K562 (cell line): Measurements from ENCODE around the gene SPAG7. TPM values are rescaled to one million over a fixed set of nuclear protein-coding genes. Genes with fewer than 3 reads are reported as not detected.

Experiments used
- ATAC-seq: fragments of 200-7000 bp; cut with Tn5 transposase; 3 replicates; pipeline ENCODE4 v1.9.1; 2020; ENCODE audit warnings: moderate library complexity
- BruUV-seq: library from RNA; stranded (reverse); fragments of 400-500 nt; replicated peaks from 2 replicates; lab custom pipeline; 2021; lab: Mats Ljungman, UMichigan
- CTCF ChIA-PET: fragments of 300-600 bp; formaldehyde crosslinking; extraction: SDS; loops from one replicate; lab custom pipeline; 2021; ENCODE audit warnings: low intra/inter-chr PET ratio; lab: Yijun Ruan, JAX
- POLR2A ChIA-PET: fragments of 300-600, 350-650 bp; sonication (Branson Sonifier 250); formaldehyde crosslinking; extraction: SDS; loops from one replicate; lab custom pipeline; 2021; ENCODE audit warnings: antibody characterized with exemption, inconsistent platforms; lab: Yijun Ruan, JAX
- DNase-seq, 4 experiments: peaks; one replicate each; pipeline versions ENCODE4 v3.0.0 to v3.0.0-alpha.2; 2011 to 2018; ENCODE audit warnings: low spot score in 3 of 4, mixed read lengths in 3 of 4; ENCODE audit errors: extremely low read depth in 1 of 4
- FAIRE-seq: peaks from 2 replicates; lab custom pipeline; 2011; peaks lifted over from hg19 to GRCh38; lab: Jason Lieb, UNC
- H2AFZ ChIP-seq: 2 replicates; pipeline ENCODE4 v1.6.0; 2011; ENCODE audit warnings: low read depth, low read length, control low read depth, inconsistent platforms
- H3K27ac ChIP-seq: fragments of 200-600 bp; 3 replicates; pipeline ENCODE4 v1.8.0; 2011; ENCODE audit warnings: low read depth, mild to moderate bottlenecking, control low read depth, inconsistent platforms, low read length, moderate library complexity, mixed read lengths; ENCODE audit errors: extremely low read depth
- H3K27me3 ChIP-seq, 2 experiments: fragments of 300-600 bp in 1 of 2; 2 replicates in 1 of 2; 3 replicates in 1 of 2; pipeline versions ENCODE4 v1.6.0 to v1.8.0; 2011; ENCODE audit warnings: inconsistent platforms in 2 of 2, low read length in 2 of 2, mild to moderate bottlenecking in 1 of 2, mixed read lengths in 1 of 2, moderate library complexity in 1 of 2; ENCODE audit not compliant: control insufficient read depth in 2 of 2, insufficient read depth in 2 of 2
- H3K36me3 ChIP-seq: fragments of 300-600 bp; 3 replicates; pipeline ENCODE4 v1.8.0; 2011; ENCODE audit warnings: mild to moderate bottlenecking, low read length, inconsistent platforms; ENCODE audit not compliant: control insufficient read depth, insufficient read depth
- H3K4me1 ChIP-seq, 2 experiments: fragments of 200-600 bp in 1 of 2; replicated peaks in 1 of 2; 2 replicates in 1 of 2; 3 replicates in 1 of 2; pipeline versions ENCODE4 v1.5.1 to v1.8.0; 2011; ENCODE audit warnings: inconsistent platforms in 2 of 2, low read length in 2 of 2, mild to moderate bottlenecking in 1 of 2, mixed read lengths in 1 of 2, moderate library complexity in 1 of 2; ENCODE audit not compliant: control insufficient read depth in 2 of 2, insufficient read depth in 2 of 2
- H3K4me2 ChIP-seq: 2 replicates; pipeline ENCODE4 v1.6.1; 2011; ENCODE audit warnings: low read length, control low read depth, inconsistent platforms, mixed read lengths; ENCODE audit not compliant: insufficient read depth
- H3K4me3 ChIP-seq: fragments of 200-600 bp; sonication (generic), shearing (Covaris generic); 2 replicates; pipeline ENCODE4 v1.5.1; 2016; ENCODE audit warnings: control low read depth, inconsistent platforms
- H3K79me2 ChIP-seq: fragments of 200-600 bp; 3 replicates; pipeline ENCODE4 v1.8.0; 2011; ENCODE audit warnings: low read length, inconsistent platforms; ENCODE audit not compliant: control insufficient read depth, insufficient read depth
- H3K9ac ChIP-seq, 2 experiments: 2 replicates each; pipeline versions ENCODE4 v1.6.0 to v1.6.1; 2011; ENCODE audit warnings: low read depth in 2 of 2, low read length in 2 of 2, control low read depth in 1 of 2, inconsistent platforms in 1 of 2, mild to moderate bottlenecking in 1 of 2, mixed read lengths in 1 of 2; ENCODE audit not compliant: insufficient read depth in 1 of 2
- H3K9me1 ChIP-seq: one replicate; pipeline ENCODE4 v1.6.0; 2011; ENCODE audit warnings: inconsistent platforms, mild to moderate bottlenecking, low read length, moderate library complexity; ENCODE audit not compliant: control insufficient read depth, insufficient read depth
- H3K9me3 ChIP-seq: replicated peaks from 2 replicates; pipeline ENCODE4 v1.5.1; 2011; ENCODE audit warnings: low read depth, low read length, inconsistent platforms; ENCODE audit not compliant: control insufficient read depth, insufficient read depth
- H4K20me1 ChIP-seq: replicated peaks from 2 replicates; pipeline ENCODE4 v1.6.1; 2011; ENCODE audit warnings: low read length, inconsistent platforms, mixed read lengths; ENCODE audit not compliant: control insufficient read depth, insufficient read depth
- HDGF ChIP-seq: fragments of 450-650 bp; IDR thresholded peaks from 2 replicates; pipeline ENCODE4 v1.6.1; 2016
- MEF2D ChIP-seq: conservative IDR thresholded peaks from 2 replicates; pipeline ENCODE4 v1.6.1; 2016; ENCODE audit warnings: low read depth, missing genetic modification characterization, missing compliant biosample characterization
- MXI1 ChIP-seq: IDR thresholded peaks from 2 replicates; pipeline ENCODE4 v1.6.1; 2011; ENCODE audit warnings: low read depth, mild to moderate bottlenecking, improper control_type of control experiment, low read length
- SIN3B ChIP-seq: fragments of 450-650 bp; IDR thresholded peaks from 2 replicates; pipeline ENCODE4 v1.6.1; 2017; ENCODE audit warnings: low read depth, mild to moderate bottlenecking, moderate library complexity
- TCFL5 ChIP-seq: fragments of 250-450 bp; sonication (Bioruptor Pico); conservative IDR thresholded peaks from 2 replicates; pipeline ENCODE4 v1.6.1; 2021; ENCODE audit warnings: mild to moderate bottlenecking, moderate library complexity, matching md5 sums
- WHSC1 ChIP-seq: IDR thresholded peaks from one replicate; pipeline ENCODE4 v1.6.1; 2012; ENCODE audit warnings: low read length, control low read depth, inconsistent platforms
- ZNF444 ChIP-seq: fragments of 250-450 bp; sonication (Bioruptor Pico); IDR thresholded peaks from 2 replicates; pipeline ENCODE4 v1.4.0; 2020; ENCODE audit warnings: mild to moderate bottlenecking, moderate library complexity
- WGBS: fragments of 100-300 bp; shearing (Covaris generic); methylation state at CpG from one replicate; pipeline ENCODE4 v1.1.6; 2016; ENCODE audit warnings: low coverage, mixed read lengths; ENCODE audit not compliant: insufficient coverage; ENCODE audit errors: missing lambda C conversion rate; 5-methylcytosine and 5-hydroxymethylcytosine counted together
- in situ Hi-C: fragments of 300-500 bp; cut with MboI; formaldehyde crosslinking; loops from 4 replicates; pipeline ENCODE4 v1.15.0; 2018; ENCODE audit warnings: inconsistent platforms, mixed read lengths
- intact Hi-C: fragments of 100-400 bp; cut with micrococcal nuclease; formaldehyde crosslinking; loops from 2 replicates; pipeline ENCODE4 v1.14.2; 2022
- polyA plus RNA-seq, 8 experiments: library from polyadenylated mRNA; depleted of rRNA in 4 of 8; stranded (reverse) in 5 of 8; unstranded in 3 of 8; fragments of >200 nt; fragmentation: Nextera tagmentation in 2 of 8; fragmentation: Illumina TruSeq in 1 of 8; extraction: Ambion mirVana in 2 of 8; extraction: Trizol in 1 of 8; gene quantifications; 2 replicates each; pipeline versions ENCODE4 v1.2.1 to v1.2.3, GENCODE V29; 2011 to 2014; ENCODE audit warnings: inconsistent platforms in 1 of 8, missing spikeins in 1 of 8
- total RNA-seq, 7 experiments: library from RNA; depleted of rRNA in 6 of 7; stranded (reverse); fragments of >200 nt in 6 of 7; fragmentation: Illumina TruSeq in 2 of 7; extraction: Trizol in 2 of 7; gene quantifications; 2 replicates each; pipeline versions ENCODE4 v1.2.1 to v1.2.3, GENCODE V29; 2011 to 2021; ENCODE audit warnings: low replicate concordance in 1 of 7
- TF ChIP-seq, protein P1 (sequence below): sonication (generic); formaldehyde crosslinking; IDR thresholded peaks from 2 replicates; pipeline ENCODE4 v1.8.1; 2023; ENCODE audit warnings: mild to moderate bottlenecking, missing genetic modification reagents
- TF ChIP-seq, protein P2 (sequence below): sonication (generic); formaldehyde crosslinking; IDR thresholded peaks from 2 replicates; pipeline ENCODE4 v1.8.1; 2023; ENCODE audit warnings: missing genetic modification reagents, mild to moderate bottlenecking, borderline replicate concordance
- TF ChIP-seq, protein P3 (sequence below): sonication (generic); formaldehyde crosslinking; IDR thresholded peaks from 2 replicates; pipeline ENCODE4 v1.9.0; 2022; ENCODE audit warnings: mild to moderate bottlenecking, missing genetic modification reagents

Gene SPAG7
- total and polyA plus RNA-seq, 9 of the 15 experiments (the other 6 are each of a cell fraction or from before 2014, with no cell fraction given): 5.6 to 53.5 (median 36.3) TPM

DNA sequence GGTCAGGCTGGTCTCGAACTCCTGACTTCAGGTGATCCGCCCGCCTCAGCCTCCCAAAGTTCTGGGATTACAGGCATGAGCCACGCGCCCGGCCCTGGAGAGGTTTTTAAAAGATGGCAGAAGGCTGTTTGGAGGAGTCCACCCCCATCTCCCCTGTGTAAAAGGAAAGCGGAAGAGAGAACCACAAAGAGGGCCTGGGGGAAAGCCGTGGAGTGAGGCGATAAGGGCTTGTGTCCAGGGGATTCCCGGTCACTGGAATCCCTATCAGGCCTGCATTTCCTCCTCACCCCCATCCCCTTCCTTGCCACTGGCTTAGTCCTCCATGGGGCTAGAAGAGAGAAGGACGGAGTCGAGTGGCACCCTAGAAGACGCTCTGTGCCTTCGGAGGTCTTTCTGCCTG lies 35.7 kb downstream of the SPAG7 start, which contains the start of gene GP1BA:
Gene GP1BA (plus strand): TSS at position 315 of the 400 bp plus-strand sequence. CDS start 328 bp downstream, outside the sequence.
- Histone ChIP-seq H3K27me3 (no peaks in the 10 kb centered on the region), H2AFZ (no peak within 1 kb of the TSS), H3K4me1 (peaks cover 0 to 13% of the 10 kb centered on the region in 2 experiments; a peak in 4 of 5 replicates), H3K9me1 (no peaks in the 10 kb centered on the region), H4K20me1 (no peaks in the 10 kb centered on the region), H3K36me3 (peaks cover 5% of the 10 kb centered on the region; the same call in 2 of the 3 replicates), H3K4me2 (no peak within 1 kb of the TSS), H3K79me2 (no peaks in the 10 kb centered on the region), H3K4me3 (no peak within 1 kb of the TSS), H3K9ac (no peak within 1 kb of the TSS; a peak in 1 of 4 replicates), H3K27ac (no peak within 1 kb of the TSS), H3K9me3 (no peaks in the 10 kb centered on the region)
- WGBS: 88% methylated on average over 5 of the region's 14 CpGs
- in situ Hi-C loops: no loop called here
- no peak for DNase-seq
- no peak for TF ChIP-seq MXI1
- TF ChIP-seq, protein P1, sequence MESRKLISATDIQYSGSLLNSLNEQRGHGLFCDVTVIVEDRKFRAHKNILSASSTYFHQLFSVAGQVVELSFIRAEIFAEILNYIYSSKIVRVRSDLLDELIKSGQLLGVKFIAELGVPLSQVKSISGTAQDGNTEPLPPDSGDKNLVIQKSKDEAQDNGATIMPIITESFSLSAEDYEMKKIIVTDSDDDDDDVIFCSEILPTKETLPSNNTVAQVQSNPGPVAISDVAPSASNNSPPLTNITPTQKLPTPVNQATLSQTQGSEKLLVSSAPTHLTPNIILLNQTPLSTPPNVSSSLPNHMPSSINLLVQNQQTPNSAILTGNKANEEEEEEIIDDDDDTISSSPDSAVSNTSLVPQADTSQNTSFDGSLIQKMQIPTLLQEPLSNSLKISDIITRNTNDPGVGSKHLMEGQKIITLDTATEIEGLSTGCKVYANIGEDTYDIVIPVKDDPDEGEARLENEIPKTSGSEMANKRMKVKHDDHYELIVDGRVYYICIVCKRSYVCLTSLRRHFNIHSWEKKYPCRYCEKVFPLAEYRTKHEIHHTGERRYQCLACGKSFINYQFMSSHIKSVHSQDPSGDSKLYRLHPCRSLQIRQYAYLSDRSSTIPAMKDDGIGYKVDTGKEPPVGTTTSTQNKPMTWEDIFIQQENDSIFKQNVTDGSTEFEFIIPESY (CRISPR knock-in tag): no peak
- TF ChIP-seq WHSC1: no peak
- TF ChIP-seq, protein P2, sequence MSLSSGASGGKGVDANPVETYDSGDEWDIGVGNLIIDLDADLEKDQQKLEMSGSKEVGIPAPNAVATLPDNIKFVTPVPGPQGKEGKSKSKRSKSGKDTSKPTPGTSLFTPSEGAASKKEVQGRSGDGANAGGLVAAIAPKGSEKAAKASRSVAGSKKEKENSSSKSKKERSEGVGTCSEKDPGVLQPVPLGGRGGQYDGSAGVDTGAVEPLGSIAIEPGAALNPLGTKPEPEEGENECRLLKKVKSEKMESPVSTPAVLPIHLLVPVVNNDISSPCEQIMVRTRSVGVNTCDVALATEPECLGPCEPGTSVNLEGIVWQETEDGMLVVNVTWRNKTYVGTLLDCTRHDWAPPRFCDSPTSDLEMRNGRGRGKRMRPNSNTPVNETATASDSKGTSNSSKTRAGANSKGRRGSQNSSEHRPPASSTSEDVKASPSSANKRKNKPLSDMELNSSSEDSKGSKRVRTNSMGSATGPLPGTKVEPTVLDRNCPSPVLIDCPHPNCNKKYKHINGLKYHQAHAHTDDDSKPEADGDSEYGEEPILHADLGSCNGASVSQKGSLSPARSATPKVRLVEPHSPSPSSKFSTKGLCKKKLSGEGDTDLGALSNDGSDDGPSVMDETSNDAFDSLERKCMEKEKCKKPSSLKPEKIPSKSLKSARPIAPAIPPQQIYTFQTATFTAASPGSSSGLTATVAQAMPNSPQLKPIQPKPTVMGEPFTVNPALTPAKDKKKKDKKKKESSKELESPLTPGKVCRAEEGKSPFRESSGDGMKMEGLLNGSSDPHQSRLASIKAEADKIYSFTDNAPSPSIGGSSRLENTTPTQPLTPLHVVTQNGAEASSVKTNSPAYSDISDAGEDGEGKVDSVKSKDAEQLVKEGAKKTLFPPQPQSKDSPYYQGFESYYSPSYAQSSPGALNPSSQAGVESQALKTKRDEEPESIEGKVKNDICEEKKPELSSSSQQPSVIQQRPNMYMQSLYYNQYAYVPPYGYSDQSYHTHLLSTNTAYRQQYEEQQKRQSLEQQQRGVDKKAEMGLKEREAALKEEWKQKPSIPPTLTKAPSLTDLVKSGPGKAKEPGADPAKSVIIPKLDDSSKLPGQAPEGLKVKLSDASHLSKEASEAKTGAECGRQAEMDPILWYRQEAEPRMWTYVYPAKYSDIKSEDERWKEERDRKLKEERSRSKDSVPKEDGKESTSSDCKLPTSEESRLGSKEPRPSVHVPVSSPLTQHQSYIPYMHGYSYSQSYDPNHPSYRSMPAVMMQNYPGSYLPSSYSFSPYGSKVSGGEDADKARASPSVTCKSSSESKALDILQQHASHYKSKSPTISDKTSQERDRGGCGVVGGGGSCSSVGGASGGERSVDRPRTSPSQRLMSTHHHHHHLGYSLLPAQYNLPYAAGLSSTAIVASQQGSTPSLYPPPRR (CRISPR knock-in tag): no peak
- no peak for TF ChIP-seq MEF2D (tag)
- TF ChIP-seq SIN3B: no peak
- no peak for TF ChIP-seq TCFL5 (CRISPR knock-in tag)
- no peak for TF ChIP-seq ZNF444 (CRISPR knock-in tag)
- TF ChIP-seq, protein P3, sequence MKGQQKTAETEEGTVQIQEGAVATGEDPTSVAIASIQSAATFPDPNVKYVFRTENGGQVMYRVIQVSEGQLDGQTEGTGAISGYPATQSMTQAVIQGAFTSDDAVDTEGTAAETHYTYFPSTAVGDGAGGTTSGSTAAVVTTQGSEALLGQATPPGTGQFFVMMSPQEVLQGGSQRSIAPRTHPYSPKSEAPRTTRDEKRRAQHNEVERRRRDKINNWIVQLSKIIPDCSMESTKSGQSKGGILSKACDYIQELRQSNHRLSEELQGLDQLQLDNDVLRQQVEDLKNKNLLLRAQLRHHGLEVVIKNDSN (CRISPR knock-in tag): no peak
- no peak for TF ChIP-seq HDGF
- BruUV-seq: no TSS peak
- ChIA-PET CTCF (no interaction called here), POLR2A (interaction anchor here (1.6 kb wide), 1 partner anchor 12 kb away, joined by 4 read pairs; no protein-coding TSS in a partner anchor)
- FAIRE-seq: no peak
- intact Hi-C loops: no loop called here
- no peak for ATAC-seq
